Cardiac muscle cell (in vitro differentiated cells and primary cell): Measurements from ENCODE around the gene SH3RF3. TPM values are rescaled to one million over a fixed set of nuclear protein-coding genes. Genes with fewer than 3 reads are reported as not detected.

Source experiments
- DNase-seq, 2 donors: peaks; one replicate each; pipeline versions ENCODE4 v3.0.0 to v3.0.0-alpha.2; 2010 to 2017; ENCODE audit warnings: low read depth in 1 of 2, low spot score in 1 of 2
- H3K27ac ChIP-seq: fragments of 200-600 bp; sonication (generic); 2 replicates; pipeline ENCODE4 v1.5.1; 2016
- H3K27me3 ChIP-seq: fragments of 200-600 bp; sonication (generic); 2 replicates; pipeline ENCODE4 v1.6.0; 2016; ENCODE audit warnings: control low read depth
- H3K36me3 ChIP-seq: fragments of 200-600 bp; sonication (generic); 2 replicates; pipeline ENCODE4 v1.5.1; 2016; ENCODE audit warnings: control low read depth
- H3K4me1 ChIP-seq: fragments of 200-600 bp; sonication (generic); 2 replicates; pipeline ENCODE4 v1.8.1; 2017; ENCODE audit warnings: low read depth, mild to moderate bottlenecking, mixed run types
- H3K4me3 ChIP-seq: fragments of 200-600 bp; sonication (generic); 2 replicates; pipeline ENCODE4 v1.5.1; 2016; ENCODE audit warnings: mild to moderate bottlenecking
- H3K9me3 ChIP-seq: fragments of 200-600 bp; sonication (generic); 2 replicates; pipeline ENCODE4 v1.5.1; 2017; ENCODE audit warnings: low read depth, mild to moderate bottlenecking, control low read depth
- CTCF ChIP-seq: IDR thresholded peaks from 2 replicates; pipeline ENCODE4 v1.5.1; 2012; ENCODE audit warnings: low read depth, mild to moderate bottlenecking, low read length
- polyA plus RNA-seq: library from polyadenylated mRNA; unstranded; fragments of >200 nt; fragmentation: Nextera tagmentation; extraction: Ambion mirVana; gene quantifications from 2 replicates; pipeline ENCODE4 v1.2.1, GENCODE V29; 2016
- total RNA-seq: library from RNA; depleted of rRNA; stranded (reverse); fragments of >200 nt; gene quantifications from 2 replicates; pipeline ENCODE4 v1.2.3, GENCODE V29; 2016

The SH3RF3 gene
- total and polyA plus RNA-seq, 2 experiments from 2014 or later = 1.2 to 1.7 TPM

- no peaks in the 10 kb centered on the region for H3K27me3 ChIP-seq
- TF ChIP-seq CTCF = no peak
- no peak for DNase-seq
- no peak overlapping the region for H3K4me3 ChIP-seq
- no peaks in the 10 kb centered on the region for H3K9me3 ChIP-seq
- H3K4me1 ChIP-seq = no peaks in the 10 kb centered on the region
- H3K36me3 ChIP-seq = no peaks in the 10 kb centered on the region
- no peak overlapping the region for H3K27ac ChIP-seq
Observed at GRCh38 chr2:109272461-109272860, 143.5 kb downstream of the SH3RF3 start.

GRCh38 chr2:109275120-109276012 is 146.4 kb downstream of the SH3RF3 start:
- TF ChIP-seq CTCF = no peak
- Histone ChIP-seq H3K27ac (no peak overlapping the region), H3K27me3 (no peaks in the 10 kb centered on the region), H3K36me3 (no peaks in the 10 kb centered on the region), H3K4me3 (no peak overlapping the region), H3K4me1 (no peaks in the 10 kb centered on the region), H3K9me3 (no peaks in the 10 kb centered on the region)
- DNase-seq = no peak

GRCh38 chr2:109277406-109277805 is 148.4 kb downstream of the SH3RF3 start:
- Histone ChIP-seq H3K4me1 (no peaks in the 10 kb centered on the region), H3K36me3 (no peaks in the 10 kb centered on the region), H3K27ac (no peak overlapping the region), H3K27me3 (no peaks in the 10 kb centered on the region), H3K9me3 (no peaks in the 10 kb centered on the region), H3K4me3 (no peak overlapping the region)
- DNase-seq = no peak
- no peak for TF ChIP-seq CTCF

- TF ChIP-seq CTCF = no peak
- H3K27me3 ChIP-seq = no peaks in the 10 kb centered on the region
- no peak overlapping the region for H3K4me3 ChIP-seq
- peak in 1 of 2 donors; percentile 70 for DNase-seq
- no peaks in the 10 kb centered on the region for H3K4me1 ChIP-seq
- no peak overlapping the region for H3K27ac ChIP-seq
- H3K36me3 ChIP-seq = no peaks in the 10 kb centered on the region
- no peaks in the 10 kb centered on the region for H3K9me3 ChIP-seq
Observed at GRCh38 chr2:109279243-109279860, 150.3 kb downstream of the SH3RF3 start.

GRCh38 chr2:109280804-109281203 is 151.8 kb downstream of the SH3RF3 start:
- no peak overlapping the region for H3K27ac ChIP-seq
- no peaks in the 10 kb centered on the region for H3K4me1 ChIP-seq
- DNase-seq = no peak
- H3K36me3 ChIP-seq = no peaks in the 10 kb centered on the region
- TF ChIP-seq CTCF = no peak
- no peaks in the 10 kb centered on the region for H3K27me3 ChIP-seq
- no peaks in the 10 kb centered on the region for H3K9me3 ChIP-seq
- H3K4me3 ChIP-seq = no peak overlapping the region
